ENCODE measurements around the gene MT1B. TPM values are rescaled to one million over a fixed set of nuclear protein-coding genes. Genes with fewer than 3 reads are reported as not detected.

Gene MT1B
- total and polyA plus RNA-seq, 9 of the 15 experiments (the other 6 are each of a cell fraction or from before 2014, with no cell fraction given): not detected

DNA sequence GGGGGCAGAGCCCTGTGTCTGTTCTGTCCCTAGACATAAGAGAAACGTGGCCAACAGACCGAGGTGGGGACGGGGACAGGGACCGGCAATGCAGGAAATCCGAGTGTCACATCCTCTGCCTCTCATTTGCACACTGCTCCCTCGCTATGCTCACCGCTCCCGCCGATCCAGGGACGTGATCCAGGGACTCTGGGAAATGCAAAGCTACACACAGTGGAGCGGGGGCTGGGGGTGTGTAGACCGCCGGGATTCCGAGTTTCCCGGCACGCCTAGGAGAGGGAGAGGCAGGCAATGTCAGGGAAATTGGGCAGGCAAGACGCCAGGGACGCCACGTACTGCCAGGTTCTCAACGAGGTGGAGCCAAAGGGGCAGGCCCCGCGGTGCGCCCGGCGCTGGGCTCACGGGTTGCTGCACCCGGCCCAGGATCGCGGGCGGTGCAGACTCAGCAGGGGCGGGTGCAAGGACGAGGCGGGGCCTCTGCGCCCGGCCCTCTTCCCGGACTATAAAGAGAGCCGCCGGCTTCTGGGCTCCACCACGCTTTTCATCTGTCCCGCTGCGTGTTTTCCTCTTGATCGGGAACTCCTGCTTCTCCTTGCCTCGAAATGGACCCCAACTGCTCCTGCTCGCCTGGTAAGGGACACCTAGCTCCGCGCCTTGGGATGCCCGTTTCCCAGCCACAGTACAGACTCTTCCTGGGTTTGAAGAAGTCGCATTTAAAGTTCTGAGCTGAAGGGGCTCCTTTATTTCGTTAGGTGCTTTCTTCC, 30.4 kb downstream of the MT1B start, which contains the start of gene MT1X (continued):
- no peak for TF ChIP-seq CHCHD3 (CRISPR knock-in tag; IDR thresholded peaks at IDR 0.05)
- TF ChIP-seq CREB5 (CRISPR knock-in tag; IDR thresholded peaks at IDR 0.05): no peak
- TF ChIP-seq ELK1 (CRISPR knock-in tag; IDR thresholded peaks at IDR 0.05): no peak
- TF ChIP-seq ZNF3 (CRISPR knock-in tag; IDR thresholded peaks at IDR 0.05): no peak
- TF ChIP-seq, protein P1, sequence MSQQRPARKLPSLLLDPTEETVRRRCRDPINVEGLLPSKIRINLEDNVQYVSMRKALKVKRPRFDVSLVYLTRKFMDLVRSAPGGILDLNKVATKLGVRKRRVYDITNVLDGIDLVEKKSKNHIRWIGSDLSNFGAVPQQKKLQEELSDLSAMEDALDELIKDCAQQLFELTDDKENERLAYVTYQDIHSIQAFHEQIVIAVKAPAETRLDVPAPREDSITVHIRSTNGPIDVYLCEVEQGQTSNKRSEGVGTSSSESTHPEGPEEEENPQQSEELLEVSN (IDR thresholded peaks at IDR 0.05; ENCODE audit: borderline replicate concordance in 1 of 2, extremely low read depth in 1 of 2, insufficient read depth in 1 of 2, insufficient read length in 1 of 2, low read depth in 1 of 2, low read length in 1 of 2, poor library complexity in 1 of 2, severe bottlenecking in 1 of 2): peak in 1 of 2 experiments; percentile 26
- peak; percentile 47; the same call in 1 of the 2 replicates for TF ChIP-seq CTBP1 (IDR thresholded peaks at IDR 0.05; ENCODE audit: borderline replicate concordance)
- no peak for TF ChIP-seq PTBP1 (IDR thresholded peaks at IDR 0.05; ENCODE audit: low read depth, low read length)
- no peak for TF ChIP-seq ZHX1 (conservative IDR thresholded peaks at IDR 0.05; ENCODE audit: low read length)
- peak; percentile 73 for TF ChIP-seq RBFOX2 (IDR thresholded peaks at IDR 0.05; ENCODE audit: low read depth, low read length)
- TF ChIP-seq ARID1B (IDR thresholded peaks at IDR 0.05): no peak
- TF ChIP-seq CUX1 (CRISPR knock-in tag; IDR thresholded peaks at IDR 0.05): no peak
- TF ChIP-seq SAP30 (IDR thresholded peaks at IDR 0.05; ENCODE audit: borderline replicate concordance, insufficient read depth, low read depth, low read length, poor library complexity, severe bottlenecking): peak; percentile 58
- TF ChIP-seq ZBED1 (IDR thresholded peaks at IDR 0.05): no peak
- TF ChIP-seq BRD9 (IDR thresholded peaks at IDR 0.05; ENCODE audit: low read depth, partially characterized antibody): peak; percentile 75
- TF ChIP-seq PRMT5 (CRISPR knock-in tag; IDR thresholded peaks at IDR 0.05): no peak
